Ureter (tissue), 1 donor: ENCODE results near the gene STX12. TPM values are rescaled to one million over a fixed set of nuclear protein-coding genes. Genes with fewer than 3 reads are reported as not detected.

Experiments
- DNase-seq: peaks from one replicate; pipeline ENCODE4 v3.0.0-alpha.2; 2020; ENCODE audit warnings: low spot score
- total RNA-seq: library from RNA; stranded (reverse); gene quantifications from one replicate; pipeline ENCODE4 v1.2.4, GENCODE V29; 2023
- donor health status: DM: yes; HTN: yes; CAD: no.

The STX12 gene
- total RNA-seq: 64.6 TPM

DNA sequence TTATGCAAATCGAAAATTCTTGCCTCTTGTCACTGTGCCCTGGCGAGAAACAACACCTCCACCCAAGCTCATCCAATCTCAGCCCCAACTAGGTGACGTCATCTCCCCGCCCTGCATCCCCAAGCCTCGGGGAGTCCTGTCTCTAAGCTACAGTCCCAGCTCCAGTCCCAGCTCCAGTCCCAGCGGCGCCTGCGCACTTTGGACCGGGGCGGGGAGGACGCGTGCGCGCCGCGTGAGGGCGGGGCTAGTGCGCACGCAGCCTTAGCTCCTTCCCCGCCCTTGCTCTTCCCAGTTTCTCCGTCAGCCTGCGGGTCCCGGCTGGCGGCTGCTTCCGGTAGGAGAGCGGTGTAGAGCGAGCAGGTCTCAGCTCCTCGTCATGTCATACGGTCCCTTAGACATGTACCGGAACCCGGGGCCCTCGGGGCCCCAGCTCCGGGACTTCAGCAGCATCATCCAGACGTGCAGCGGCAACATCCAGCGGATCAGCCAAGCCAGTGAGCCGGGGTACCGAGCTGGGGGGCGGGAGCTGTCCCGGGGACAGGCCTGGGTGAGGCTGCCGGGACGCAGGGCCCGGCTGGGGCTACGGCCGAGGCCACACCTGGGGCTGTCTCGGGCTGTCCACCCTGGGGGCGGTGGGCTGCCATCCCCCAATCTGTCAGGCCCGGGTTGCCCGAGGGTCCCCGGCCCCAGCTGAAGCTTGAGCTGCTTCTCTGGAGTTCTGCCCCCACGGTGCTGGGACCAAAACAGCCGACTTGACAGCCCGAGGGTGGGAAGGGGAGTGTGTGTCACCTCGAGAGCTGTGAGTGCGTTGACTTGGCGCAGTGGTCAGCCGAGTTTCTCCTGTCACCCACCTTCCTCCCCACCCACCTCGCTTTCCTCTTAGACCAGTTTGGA, at the start of gene STX12:
TSS of gene STX12 (plus strand) at position 288 of the 894 bp plus-strand sequence. CDS start at position 377, 89 bp downstream.
- DNase-seq: peak; percentile 98

DNA sequence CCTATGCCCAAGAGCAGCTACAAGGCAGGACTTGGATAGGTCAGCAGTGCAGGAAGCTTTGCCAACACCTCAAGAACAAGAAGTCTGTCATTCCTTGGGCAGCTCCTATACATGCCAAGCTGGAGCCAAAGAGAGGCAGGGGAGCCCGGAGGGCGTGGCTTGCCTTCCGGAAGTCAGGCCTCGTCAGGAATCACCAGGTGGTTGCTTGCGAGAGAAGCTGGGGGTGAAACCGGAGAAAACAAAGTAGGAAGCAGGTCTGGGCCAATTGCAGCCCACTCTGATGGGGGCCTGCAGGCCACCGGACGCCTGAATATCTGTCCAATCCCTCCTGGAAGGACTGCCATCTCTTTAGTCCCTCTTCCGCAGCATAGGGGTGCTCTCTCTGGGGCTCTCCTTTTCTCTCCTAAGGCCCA, 48.1 kb upstream of the STX12 start:
- peak; percentile 43 for DNase-seq

DNA sequence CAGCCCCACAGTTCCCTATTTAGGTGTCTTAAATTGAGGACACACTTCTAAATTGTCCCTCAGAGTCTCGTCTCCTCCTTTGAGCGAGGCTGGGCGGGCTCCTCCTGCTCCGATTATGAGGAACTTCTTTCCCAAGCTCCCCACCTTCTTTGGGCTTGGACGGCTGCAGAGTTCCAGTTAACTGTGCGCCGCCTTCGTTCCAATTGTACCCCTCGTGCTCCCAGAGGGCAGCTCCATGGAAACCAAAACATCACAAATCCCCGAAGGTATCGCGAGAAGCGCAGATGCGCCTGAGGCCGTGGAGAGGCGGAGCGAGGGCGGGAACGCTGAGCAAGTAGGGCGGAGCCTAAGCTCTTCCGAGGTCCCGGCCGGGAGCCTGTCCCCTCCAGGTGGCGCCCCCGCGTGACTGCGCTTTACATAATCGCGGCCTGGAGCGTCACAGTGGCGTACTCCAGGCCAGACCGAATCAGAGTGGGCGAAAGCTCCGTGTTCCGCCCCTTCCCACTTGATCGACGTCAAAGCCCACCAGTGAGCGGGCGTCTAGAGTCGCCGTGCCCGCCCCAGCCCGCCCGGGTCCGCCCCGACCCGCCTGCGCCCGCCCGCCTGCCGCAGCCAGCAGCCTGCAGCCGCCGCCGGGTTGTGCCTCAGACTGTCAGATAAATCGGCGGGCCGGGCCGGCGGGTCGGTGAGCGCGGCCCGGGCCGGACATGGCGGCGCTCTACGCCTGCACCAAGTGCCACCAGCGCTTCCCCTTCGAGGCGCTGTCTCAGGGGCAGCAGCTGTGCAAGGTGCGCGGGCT, 47.4 kb upstream of the STX12 start, which contains the start of gene FAM76A:
TSS of gene FAM76A (plus strand) at position 588 of the 799 bp plus-strand sequence. CDS start at position 708, 120 bp downstream.
- peak; percentile 99 for DNase-seq

DNA sequence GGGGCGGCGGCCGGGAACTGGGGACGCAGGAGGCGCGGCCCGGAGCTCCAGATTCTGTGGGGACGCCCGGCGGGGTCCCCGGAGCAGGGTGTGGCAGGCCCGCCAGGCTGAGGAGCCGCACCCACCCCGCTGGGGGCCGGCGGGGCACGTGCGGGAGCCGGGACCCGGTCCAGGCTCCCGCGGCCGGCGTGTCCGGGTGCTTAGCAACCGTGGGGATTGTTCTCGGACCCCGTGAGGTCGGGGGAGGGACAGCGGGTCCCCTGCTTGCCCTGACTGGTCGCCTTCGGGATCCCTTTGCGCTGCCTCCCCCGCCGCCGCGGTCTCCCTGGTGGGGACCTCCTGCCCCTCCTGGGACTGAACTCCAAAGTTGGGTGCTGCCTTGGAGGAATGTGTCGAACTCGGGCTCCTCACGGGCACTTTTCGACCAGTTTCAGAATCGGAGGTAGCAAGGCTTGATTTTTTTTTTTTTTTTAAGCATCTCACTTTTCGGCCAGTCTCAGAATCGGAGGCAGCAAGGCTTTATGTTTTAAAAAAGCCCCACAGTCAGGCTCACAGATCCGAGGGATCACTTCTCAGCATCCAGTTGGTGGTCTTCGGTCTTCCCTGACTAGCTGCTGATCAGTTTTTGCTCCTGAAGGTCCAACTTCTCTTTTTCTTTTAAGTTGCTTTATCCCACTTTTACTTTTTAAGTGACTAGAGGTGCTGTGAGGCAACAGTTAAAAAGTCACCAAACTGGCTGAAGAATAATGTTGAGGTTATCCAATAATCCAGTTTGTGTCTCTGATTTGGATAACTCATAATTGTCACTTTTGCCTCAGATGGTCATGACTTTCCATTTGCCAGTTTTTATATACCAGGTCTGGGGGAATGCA, 46.6 kb upstream of the STX12 start:
- DNase-seq: peak; percentile 59

DNA sequence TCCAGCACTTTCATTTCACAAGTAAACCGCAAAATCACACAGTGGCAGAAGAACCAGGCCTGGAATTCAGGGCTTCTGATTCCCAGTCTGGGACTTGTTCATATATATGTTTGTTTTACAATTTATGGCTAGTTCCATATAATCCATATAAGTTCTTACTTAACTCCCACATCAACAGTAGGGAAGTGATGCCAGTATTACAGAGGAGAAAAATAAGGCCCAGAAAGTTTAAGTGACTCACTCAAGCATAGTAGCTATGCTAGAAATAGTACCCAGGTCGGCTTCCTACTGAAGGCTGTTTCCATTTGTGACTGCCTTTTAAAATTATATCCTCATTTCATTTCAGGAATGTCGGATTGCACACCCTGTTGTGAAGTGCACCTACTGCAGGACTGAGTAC, 45.9 kb upstream of the STX12 start:
- no peak for DNase-seq

DNA sequence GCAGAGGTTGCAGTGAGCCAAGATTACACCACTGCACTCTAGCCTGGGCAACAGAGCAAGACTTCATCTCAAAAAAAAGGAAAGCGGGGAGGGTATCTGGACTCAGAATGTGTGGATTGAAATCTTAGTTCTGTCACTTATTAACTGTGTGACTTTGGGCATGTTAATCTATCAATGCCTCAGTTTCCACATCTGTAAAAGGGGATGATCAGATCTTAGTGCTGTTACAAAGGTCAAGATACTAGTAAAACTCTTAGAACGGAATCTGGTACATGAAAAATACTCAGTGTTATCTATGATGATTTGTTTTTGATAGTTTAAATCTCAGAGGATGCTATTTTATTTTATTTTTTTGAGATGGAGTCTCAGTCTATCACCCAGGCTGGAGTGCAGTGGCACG, 36.8 kb upstream of the STX12 start:
- no peak for DNase-seq

GRCh38 chr1:27741121-27741520, 31.9 kb upstream of the STX12 start:
- DNase-seq: no peak

DNA sequence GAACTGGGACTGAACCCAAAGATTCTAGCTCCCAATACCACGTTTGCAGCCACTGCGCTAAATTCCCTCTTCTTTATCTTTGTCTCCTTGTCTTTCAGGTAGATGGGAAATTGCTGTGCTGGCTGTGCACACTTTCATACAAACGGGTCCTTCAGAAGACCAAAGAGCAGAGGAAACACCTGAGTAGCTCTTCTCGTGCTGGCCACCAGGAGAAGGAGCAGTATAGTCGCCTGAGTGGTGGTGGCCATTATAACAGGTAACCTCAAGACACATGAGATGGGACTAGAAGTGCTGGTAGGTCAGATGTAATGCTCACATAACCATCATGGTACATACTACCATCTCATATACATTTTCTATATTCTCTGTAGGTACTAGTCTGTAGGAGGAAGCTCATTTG, 28.5 kb upstream of the STX12 start:
- DNase-seq: no peak

DNA sequence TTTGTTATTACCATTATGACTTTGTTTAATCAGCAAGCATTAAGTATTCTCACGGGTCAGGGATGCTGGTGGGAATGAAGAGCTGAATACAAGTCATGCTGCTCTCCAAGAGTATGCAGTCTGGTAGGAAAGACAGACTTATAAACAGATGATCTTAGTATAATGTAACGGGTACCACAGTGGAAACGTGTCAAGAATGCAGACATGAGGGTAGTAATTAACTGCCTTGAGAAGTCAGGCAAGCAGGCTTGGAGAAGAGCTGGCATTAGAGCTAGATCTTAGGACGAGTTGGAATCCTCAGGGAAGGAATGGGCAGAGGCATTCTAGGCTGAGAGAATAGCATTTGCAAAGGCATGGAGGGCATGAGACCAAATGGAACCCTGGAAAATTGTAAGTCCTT, 27.6 kb upstream of the STX12 start:
- DNase-seq: no peak

- no peak for DNase-seq
Observed at GRCh38 chr1:27752360-27752759, 20.7 kb upstream of the STX12 start.

DNA sequence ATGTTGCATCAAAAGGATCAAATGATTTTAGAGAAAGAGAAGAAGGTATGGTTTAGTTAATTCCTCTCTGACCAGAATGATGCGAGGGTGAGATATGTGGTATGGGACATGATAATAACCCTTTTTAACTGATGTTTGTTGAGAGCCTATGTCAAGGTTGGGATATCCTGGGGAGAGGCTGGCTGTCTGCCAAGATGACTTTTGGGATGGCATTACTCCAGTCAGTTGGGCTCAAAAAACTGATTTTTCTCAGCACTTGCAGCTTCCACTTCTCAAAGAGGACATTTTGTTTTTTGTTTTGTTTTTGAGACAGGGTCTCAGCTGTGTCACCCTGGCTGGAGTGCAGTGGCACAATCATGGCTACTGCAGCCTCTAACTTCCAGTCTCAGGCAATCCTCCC, 17.7 kb upstream of the STX12 start:
- DNase-seq: no peak

DNA sequence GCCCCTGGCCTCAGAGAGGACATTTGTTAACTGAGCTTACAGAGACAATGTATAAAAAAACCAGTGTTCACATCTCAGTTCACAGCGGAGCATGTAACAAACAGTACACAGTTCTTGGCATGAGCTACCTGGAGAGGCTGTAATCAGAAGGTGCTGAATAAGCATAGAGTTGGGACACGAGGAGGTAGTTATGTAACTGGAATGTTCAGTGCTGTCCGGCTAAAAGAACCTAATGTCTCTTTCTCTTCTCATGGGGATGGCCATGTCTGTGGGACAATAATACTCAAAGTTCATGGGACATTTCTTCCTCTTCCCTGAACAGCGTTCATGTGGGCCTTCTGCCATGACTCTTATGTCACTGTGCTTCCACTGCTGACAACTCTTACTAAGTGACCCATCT, 17.2 kb upstream of the STX12 start:
- DNase-seq: no peak

- no peak for DNase-seq
Observed at GRCh38 chr1:27759236-27759635, 13.8 kb upstream of the STX12 start.

GRCh38 chr1:27760426-27760825, 12.6 kb upstream of the STX12 start:
- no peak for DNase-seq

GRCh38 chr1:27762033-27762432, 11.0 kb upstream of the STX12 start:
- DNase-seq: no peak

DNA sequence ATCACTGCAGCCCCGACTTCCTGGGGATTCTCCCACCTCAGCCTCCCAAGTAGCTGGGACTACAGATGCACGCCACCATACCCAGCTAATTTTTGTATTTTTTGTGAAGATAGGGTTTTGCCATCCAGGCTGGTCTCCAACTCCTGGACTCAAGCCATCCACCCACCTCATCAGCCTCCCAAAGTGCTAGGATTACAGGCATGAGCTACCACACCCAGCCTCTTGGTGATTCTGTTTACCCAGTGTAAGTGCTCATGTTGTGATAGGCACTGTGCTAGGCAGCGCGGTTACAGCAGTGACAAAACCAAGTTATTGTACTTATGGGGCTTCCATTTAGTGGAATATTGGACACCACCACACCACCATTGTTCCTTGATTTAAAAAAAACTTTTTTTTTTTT, 9.7 kb upstream of the STX12 start:
- no peak for DNase-seq

- DNase-seq: no peak
Observed at GRCh38 chr1:27770293-27770830, 2.7 kb upstream of the STX12 start.

DNA sequence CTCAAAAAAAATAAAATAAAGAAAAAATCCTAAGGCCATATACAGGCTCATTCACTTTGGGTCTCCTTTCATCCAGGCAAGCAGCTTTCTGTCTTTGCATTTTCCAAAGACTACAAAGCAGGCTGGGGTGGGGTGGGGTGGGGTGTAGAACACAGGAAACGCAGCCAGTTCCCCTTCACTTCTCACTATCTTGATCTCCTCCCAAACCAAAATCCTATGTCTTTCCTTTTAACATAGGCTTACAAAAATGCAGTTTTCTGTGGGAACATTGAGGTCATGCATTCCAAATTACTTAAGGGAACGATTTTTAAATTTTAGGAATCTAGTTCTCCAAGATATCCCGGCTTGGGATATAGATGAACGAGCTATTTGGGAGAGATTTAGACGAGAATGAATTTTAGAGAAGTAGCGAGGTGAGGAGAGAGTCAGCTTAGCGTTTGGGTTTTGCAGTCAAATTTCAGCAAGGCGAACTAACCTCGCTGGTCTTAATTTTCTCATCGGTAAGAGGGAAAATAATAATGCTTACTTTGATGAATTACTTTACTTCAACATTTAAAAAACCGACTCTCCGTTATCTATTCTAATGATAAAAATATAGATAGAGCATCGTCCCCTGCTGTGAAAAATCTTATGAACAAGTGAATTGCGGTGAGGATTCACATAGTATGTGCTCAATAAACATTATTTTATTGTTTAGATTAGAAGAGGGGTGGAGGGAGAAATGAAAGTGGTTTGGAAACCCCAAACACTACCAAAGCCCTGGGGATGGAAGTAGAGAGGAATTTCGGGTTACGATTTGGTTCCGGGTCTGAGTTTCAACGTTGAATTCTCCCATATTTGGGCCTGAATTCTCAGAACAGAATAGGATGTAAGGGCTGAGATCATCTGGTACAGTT, 735 bp upstream of the STX12 start:
- no peak for DNase-seq

DNA sequence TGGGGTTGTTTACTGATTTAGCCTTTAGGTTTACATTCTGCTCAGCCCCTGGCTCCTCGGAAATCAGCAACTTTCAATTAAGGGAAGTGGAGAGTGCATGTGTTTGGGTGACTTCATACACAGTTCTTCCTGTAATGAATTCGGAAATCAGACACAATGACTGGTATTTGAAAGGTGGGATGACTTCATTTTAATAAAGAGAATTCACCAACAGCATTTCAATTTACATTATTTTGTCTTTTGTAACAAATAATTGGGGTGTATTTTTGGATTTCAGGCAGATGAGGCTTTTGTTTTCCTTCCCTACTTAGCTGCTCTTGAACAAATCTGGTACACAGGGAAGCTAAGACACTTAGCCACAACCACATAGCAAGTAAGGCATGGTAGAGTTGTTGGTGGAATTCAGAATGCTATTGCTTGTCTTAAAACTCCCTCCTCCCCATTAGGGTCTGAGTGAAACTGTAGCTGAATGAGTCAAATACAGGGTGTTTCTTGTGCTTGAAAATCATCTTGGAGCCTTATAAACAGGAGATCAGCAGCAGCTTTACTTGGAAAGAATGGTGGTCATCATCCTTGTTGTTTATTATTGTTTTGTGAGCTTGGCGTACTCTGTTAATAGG, 917 bp downstream of the STX12 start:
- DNase-seq: no peak

DNA sequence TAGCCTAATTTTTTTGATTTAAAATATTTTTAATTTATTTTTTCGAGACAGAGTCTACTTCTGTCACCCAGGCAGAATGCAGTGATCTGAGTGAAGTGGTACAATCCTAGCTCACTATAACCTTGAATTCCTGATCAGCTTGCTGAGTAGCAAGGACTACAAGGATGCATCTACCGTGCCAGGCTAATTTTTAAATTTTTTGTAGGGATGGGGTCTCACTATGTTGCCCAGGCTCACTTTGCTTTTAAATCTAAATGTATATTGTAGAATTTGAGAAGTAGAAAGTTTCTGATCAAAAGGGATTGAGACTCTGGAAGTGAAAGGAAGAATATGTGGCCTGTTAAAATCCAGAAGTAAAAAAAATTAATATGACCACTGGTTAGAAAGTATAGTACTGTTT, 1.6 kb downstream of the STX12 start:
- DNase-seq: no peak
